ENCODE data around the gene CFAP52. TPM values are rescaled to one million over a fixed set of nuclear protein-coding genes. Genes with fewer than 3 reads are reported as not detected.

The CFAP52 gene
- total RNA-seq, 1 experiment from 2014 or later, result not detected

GRCh38 chr17:9571201-9571600 is 5.2 kb upstream of the CFAP52 start (continued):
- TF ChIP-seq CTCF (IDR thresholded peaks at IDR 0.05 in 2 of 3, conservative IDR thresholded peaks at IDR 0.05 in 1 of 3; ENCODE audit: borderline replicate concordance in 1 of 3, insufficient read depth in 1 of 3, low read depth in 2 of 3, low read length in 2 of 3) (no peak), CEBPB (IDR thresholded peaks at IDR 0.05; ENCODE audit: low read depth) (no peak), ZBTB33 (IDR thresholded peaks at IDR 0.05; ENCODE audit: extremely low read depth, insufficient replicate concordance, low read length) (no peak), EZH2phosphoT487 (IDR thresholded peaks at IDR 0.05; ENCODE audit: borderline replicate concordance) (no peak), SP1 (IDR thresholded peaks at IDR 0.05; ENCODE audit: low read depth) (no peak)

- intact Hi-C loops (cut with micrococcal nuclease), result loop anchor here (2.0 kb wide), 2 partner anchors 69 to 193 kb away; partner anchors contain the start of gene USP43
- peak within 1 kb of the TSS; percentile 51 for H3K27ac ChIP-seq (ENCODE audit: low read depth, low read length)
- CTCF ChIA-PET, result interaction anchor here (0.9 to 3.0 kb wide), 3 partner anchors 12 to 193 kb away, joined by 3 to 21 read pairs (median 4); no protein-coding TSS in a partner anchor
- TF ChIP-seq EGR1 (IDR thresholded peaks at IDR 0.05; ENCODE audit: low read depth) (no peak), RAD21 (IDR thresholded peaks at IDR 0.05; ENCODE audit: low read depth) (no peak), SIN3A (IDR thresholded peaks at IDR 0.05; ENCODE audit: low read depth) (peak; percentile 74; the same call in 1 of the 2 replicates), CBX3 (IDR thresholded peaks at IDR 0.05; ENCODE audit: low read depth) (0 out of 2 replicates have a peak, but pooled peaks have one; percentile 55), REST (IDR thresholded peaks at IDR 0.05; ENCODE audit: low read depth) (no peak), TCF7L2 (IDR thresholded peaks at IDR 0.05; ENCODE audit: borderline replicate concordance, extremely low read depth, insufficient read depth, insufficient read length) (peak; percentile 20), ELF1 (IDR thresholded peaks at IDR 0.05; ENCODE audit: borderline replicate concordance, low read depth) (peak; percentile 92), SRF (IDR thresholded peaks at IDR 0.05; ENCODE audit: low read depth) (no peak), SP1 (IDR thresholded peaks at IDR 0.05; ENCODE audit: low read depth) (peak; percentile 49; the same call in 1 of the 2 replicates), EZH2 (IDR thresholded peaks at IDR 0.05) (no peak), MAX (IDR thresholded peaks at IDR 0.05) (peak; percentile 76; the same call in 1 of the 2 replicates)
Observed at GRCh38 chr17:9575381-9576101, 901 bp upstream of the CFAP52 start, which contains the start of gene STX8. TSS of gene STX8 (minus strand) at chr17:9575820. CDS start at chr17:9575808, 12 bp downstream.

More at GRCh38 chr17:9575381-9576101, 901 bp upstream of the CFAP52 start, which contains the start of gene STX8:
- Histone ChIP-seq H3K27me3 (ENCODE audit: insufficient read depth, low read length) (no peaks in the 10 kb centered on the region), H3K9ac (ENCODE audit: low read length) (peak within 1 kb of the TSS; percentile 77), H3K79me2 (ENCODE audit: insufficient read depth, low read length) (peaks cover 5% of the 10 kb centered on the region; the same call in 1 of the 2 replicates), H3K4me3 (replicated peaks in 1 of 2; ENCODE audit: low read depth in 1 of 2, low read length in 2 of 2) (peak within 1 kb of the TSS; percentile 78 to 97), H4K20me1 (ENCODE audit: insufficient read depth) (no peaks in the 10 kb centered on the region), H3K9me2 (ENCODE audit: insufficient read depth) (no peaks in the 10 kb centered on the region), H3K36me3 (ENCODE audit: control insufficient read depth in 1 of 2, insufficient read depth in 2 of 2, low read length in 2 of 2) (no peaks in the 10 kb centered on the region), H3K4me2 (ENCODE audit: low read length) (peak within 1 kb of the TSS; percentile 85), H2AFZ (ENCODE audit: low read depth, low read length, poor library complexity, severe bottlenecking) (peak within 1 kb of the TSS; percentile 98), H3K9me3 (ENCODE audit: control insufficient read depth in 1 of 2, insufficient read depth in 1 of 2, low read depth in 1 of 2, low read length in 2 of 2) (no peaks in the 10 kb centered on the region), H3K4me1 (ENCODE audit: control insufficient read depth in 1 of 2, insufficient read depth in 2 of 2, low read length in 2 of 2) (peaks cover 5 to 15% of the 10 kb centered on the region in 2 experiments; a peak in 3 of 4 replicates)
- no TSS peak for BruUV-seq (replicated peaks)
- peak; percentile 74 for DNase-seq (ENCODE audit: low read depth, low spot score)
- RAD21 ChIA-PET (ENCODE audit: low non-redundant PET in 1 of 2, low total read pairs in 2 of 2, uncharacterized antibody in 2 of 2, unreplicated experiment in 2 of 2), result no interaction called here
- peak; percentile 87 for ATAC-seq
- POLR2A ChIA-PET, result no interaction called here
